K562 (cell line): ENCODE results near the gene STK4. TPM values are rescaled to one million over a fixed set of nuclear protein-coding genes. Genes with fewer than 3 reads are reported as not detected.

Experiments
- BCL6 ChIP-seq: fragments of 250-450 bp; sonication (Bioruptor Pico); IDR thresholded peaks from 2 replicates; pipeline ENCODE4 v1.4.0; 2020
- CEBPG ChIP-seq, 3 experiments: fragments of 200-800 bp in 1 of 3; sonication (Bioruptor generic) in 1 of 3; sonication (generic) in 1 of 3; formaldehyde crosslinking in 1 of 3; IDR thresholded peaks in 2 of 3; conservative IDR thresholded peaks in 1 of 3; 2 replicates each; pipeline versions ENCODE4 v1.6.1 to v1.8.0; 2016 to 2022; ENCODE audit warnings: missing compliant biosample characterization in 2 of 3, missing genetic modification characterization in 2 of 3, mild to moderate bottlenecking in 1 of 3, missing genetic modification reagents in 1 of 3
- CXXC5 ChIP-seq: fragments of 250-450 bp; sonication (Bioruptor Pico); IDR thresholded peaks from 2 replicates; pipeline ENCODE4 v1.8.0; 2022; ENCODE audit warnings: inconsistent platforms, mild to moderate bottlenecking, moderate library complexity
- DACH1 ChIP-seq: fragments of 450-650 bp; IDR thresholded peaks from 2 replicates; pipeline ENCODE4 v1.6.1; 2018; ENCODE audit not compliant: partially characterized antibody
- DPF2 ChIP-seq: fragments of 450-650 bp; IDR thresholded peaks from 2 replicates; pipeline ENCODE4 v1.6.1; 2016
- EHMT2 ChIP-seq: fragments of 450-650 bp; IDR thresholded peaks from 2 replicates; pipeline ENCODE4 v1.6.1; 2018; ENCODE audit warnings: antibody characterized with exemption
- FOSL1 ChIP-seq: fragments of 200-800 bp; sonication (Bioruptor generic); conservative IDR thresholded peaks from 2 replicates; pipeline ENCODE4 v1.6.1; 2016; ENCODE audit warnings: missing genetic modification characterization, missing compliant biosample characterization
- GABPA ChIP-seq: fragments of 200-800 bp; sonication (Bioruptor generic); conservative IDR thresholded peaks from 2 replicates; pipeline ENCODE4 v1.6.1; 2016; ENCODE audit warnings: low read depth, missing genetic modification characterization, missing compliant biosample characterization
- GATA2 ChIP-seq: sonication (generic); formaldehyde crosslinking; IDR thresholded peaks from 2 replicates; pipeline ENCODE4 v1.4.0; 2020; ENCODE audit warnings: mild to moderate bottlenecking, missing genetic modification reagents
- HDAC2 ChIP-seq: fragments of 450-650 bp; IDR thresholded peaks from 2 replicates; pipeline ENCODE4 v1.6.1; 2016; ENCODE audit warnings: mild to moderate bottlenecking
- KAT2B ChIP-seq: IDR thresholded peaks from one replicate; pipeline ENCODE4 v1.6.1; 2012; ENCODE audit warnings: low read depth, mild to moderate bottlenecking, control low read depth, inconsistent platforms, low read length, moderate library complexity
- MECOM ChIP-seq: fragments of 250-450 bp; sonication (Bioruptor Pico); IDR thresholded peaks from 2 replicates; pipeline ENCODE4 v1.8.0; 2022; ENCODE audit warnings: inconsistent platforms
- NBN ChIP-seq: fragments of 450-650 bp; IDR thresholded peaks from 2 replicates; pipeline ENCODE4 v1.6.1; 2016; ENCODE audit warnings: low read depth, mild to moderate bottlenecking
- NCOA1 ChIP-seq: fragments of 450-650 bp; IDR thresholded peaks from 2 replicates; pipeline ENCODE4 v1.6.1; 2016; ENCODE audit warnings: low read depth
- NFIC ChIP-seq: fragments of 450-650 bp; IDR thresholded peaks from 2 replicates; pipeline ENCODE4 v1.6.1; 2017; ENCODE audit warnings: mild to moderate bottlenecking, inconsistent platforms
- NR2C2 ChIP-seq, 2 experiments: fragments of 200-800 bp in 1 of 2; sonication (Bioruptor generic) in 1 of 2; sonication (generic) in 1 of 2; formaldehyde crosslinking in 1 of 2; IDR thresholded peaks; 2 replicates each; pipeline versions ENCODE4 v1.6.1 to v1.8.0; 2016 to 2022; ENCODE audit warnings: mild to moderate bottlenecking in 1 of 2, missing compliant biosample characterization in 1 of 2, missing genetic modification characterization in 1 of 2, missing genetic modification reagents in 1 of 2
- SIX5 ChIP-seq, 2 experiments: IDR thresholded peaks; 2 replicates each; pipeline ENCODE4 v1.6.1; 2011; ENCODE audit warnings: low read length in 2 of 2, borderline replicate concordance in 1 of 2, low read depth in 1 of 2, mild to moderate bottlenecking in 1 of 2, moderate library complexity in 1 of 2; ENCODE audit not compliant: insufficient read depth in 1 of 2
- SMARCE1 ChIP-seq: fragments of 450-650 bp; IDR thresholded peaks from 2 replicates; pipeline ENCODE4 v1.7.1; 2016; ENCODE audit warnings: mild to moderate bottlenecking
- TBL1XR1 ChIP-seq, 2 experiments: IDR thresholded peaks; 2 replicates each; pipeline ENCODE4 v1.6.1; 2012; ENCODE audit warnings: improper control_type of control experiment in 2 of 2, low read length in 2 of 2, mild to moderate bottlenecking in 1 of 2
- TCF7L2 ChIP-seq: fragments of 150-350 bp; IDR thresholded peaks from 2 replicates; pipeline ENCODE4 v1.6.1; 2016; ENCODE audit warnings: low read depth, mild to moderate bottlenecking, low read length, moderate library complexity
- TEAD1 ChIP-seq, 2 experiments: fragments of 450-650 bp in 1 of 2; sonication (generic) in 1 of 2; formaldehyde crosslinking; IDR thresholded peaks; 2 replicates each; pipeline versions ENCODE4 v1.4.0 to v1.8.0; 2020 to 2022; ENCODE audit warnings: mild to moderate bottlenecking in 2 of 2, missing genetic modification reagents in 1 of 2
- ZKSCAN1 ChIP-seq: fragments of 150-350 bp; IDR thresholded peaks from 2 replicates; pipeline ENCODE4 v1.6.1; 2016; ENCODE audit warnings: low read depth, low read length
- ZNF175 ChIP-seq: fragments of 200-800 bp; sonication (Bioruptor generic); IDR thresholded peaks from 2 replicates; pipeline ENCODE4 v1.6.1; 2016; ENCODE audit warnings: low read depth, mild to moderate bottlenecking, missing genetic modification characterization, missing compliant biosample characterization
- ZNF253 ChIP-seq: fragments of 250-450 bp; sonication (Bioruptor Pico); conservative IDR thresholded peaks from 2 replicates; pipeline ENCODE4 v1.6.1; 2021; ENCODE audit warnings: mild to moderate bottlenecking
- polyA plus RNA-seq, 8 experiments: library from polyadenylated mRNA; depleted of rRNA in 4 of 8; stranded (reverse) in 5 of 8; unstranded in 3 of 8; fragments of >200 nt; fragmentation: Nextera tagmentation in 2 of 8; fragmentation: Illumina TruSeq in 1 of 8; extraction: Ambion mirVana in 2 of 8; extraction: Trizol in 1 of 8; gene quantifications; 2 replicates each; pipeline versions ENCODE4 v1.2.1 to v1.2.3, GENCODE V29; 2011 to 2014; ENCODE audit warnings: inconsistent platforms in 1 of 8, missing spikeins in 1 of 8
- total RNA-seq, 7 experiments: library from RNA; depleted of rRNA in 6 of 7; stranded (reverse); fragments of >200 nt in 6 of 7; fragmentation: Illumina TruSeq in 2 of 7; extraction: Trizol in 2 of 7; gene quantifications; 2 replicates each; pipeline versions ENCODE4 v1.2.1 to v1.2.3, GENCODE V29; 2011 to 2021; ENCODE audit warnings: low replicate concordance in 1 of 7
- TF ChIP-seq, protein P1 (sequence below), 2 experiments: fragments of 200-800 bp in 1 of 2; sonication (Bioruptor generic) in 1 of 2; sonication (generic) in 1 of 2; formaldehyde crosslinking in 1 of 2; IDR thresholded peaks in 1 of 2; conservative IDR thresholded peaks in 1 of 2; 2 replicates each; pipeline versions ENCODE4 v1.5.0 to v1.6.1; 2016 to 2020; ENCODE audit warnings: missing compliant biosample characterization in 1 of 2, missing genetic modification characterization in 1 of 2, missing genetic modification reagents in 1 of 2
- TF ChIP-seq, protein P2 (sequence below): fragments of 450-650 bp; IDR thresholded peaks from 2 replicates; pipeline ENCODE4 v1.6.1; 2017; ENCODE audit warnings: antibody characterized with exemption

STK4 gene
- total and polyA plus RNA-seq, 9 of the 15 experiments (the other 6 are each of a cell fraction or from before 2014, with no cell fraction given) = 11.9 to 30.6 (median 22.2) TPM

DNA sequence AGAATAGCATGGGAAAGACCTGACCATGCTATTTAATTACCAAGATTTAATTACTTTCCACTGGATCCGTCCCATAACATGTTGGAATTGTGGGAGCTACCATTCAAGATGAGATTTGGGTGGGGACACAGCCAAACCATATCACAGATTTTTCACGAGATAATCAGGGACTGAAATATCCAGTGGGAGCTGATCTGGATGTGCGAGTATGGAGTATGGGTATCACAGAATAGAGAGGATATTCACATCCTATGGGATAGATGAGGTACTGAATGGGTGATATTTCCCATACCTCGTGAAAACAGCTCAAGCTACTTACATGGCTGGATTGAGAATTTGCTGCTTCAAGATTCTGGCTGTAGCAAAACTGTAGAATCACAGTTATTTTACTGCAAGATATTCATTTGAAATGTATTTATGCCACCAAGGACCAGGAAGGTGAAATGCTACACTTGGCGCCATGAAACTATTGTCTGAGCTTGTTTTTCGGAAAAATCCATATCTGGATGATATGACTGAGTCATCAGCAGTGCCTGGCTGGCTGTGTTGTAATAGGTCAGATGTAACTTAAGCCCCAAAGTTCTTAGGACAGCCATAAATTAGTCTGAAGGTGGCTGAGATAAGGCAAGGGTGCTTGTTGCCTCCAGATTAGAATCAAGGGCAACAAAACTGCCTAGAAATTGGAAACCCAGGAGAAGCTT is 104.8 kb downstream of the STK4 start (continued):
- TF ChIP-seq FOSL1 (peak; percentile 97), BCL6 (no peak), GATA2 (CRISPR knock-in tag) (peak; percentile 56; the same call in 1 of the 2 replicates), ZNF175 (0 out of 2 replicates have a peak, but pooled peaks have one; percentile 23), CEBPG (CRISPR knock-in tag; IDR thresholded peaks at IDR 0.05) (peak; percentile 56), CEBPG (tag; conservative IDR thresholded peaks at IDR 0.05 in 1 of 2, IDR thresholded peaks at IDR 0.05 in 1 of 2) (peak; percentile 72 to 79), NCOA1 (peak; percentile 69), MECOM (no peak), TCF7L2 (no peak), ZKSCAN1 (no peak), TBL1XR1 (IDR thresholded peaks at IDR 0.05; ENCODE audit: low read length in 2 of 2) (peak in 1 of 2 experiments; percentile 83; a peak in 2 of 4 replicates), GABPA (tag) (no peak), EHMT2 (peak; percentile 60; the same call in 1 of the 2 replicates), DACH1 (peak; percentile 31), NBN (peak; percentile 74; the same call in 1 of the 2 replicates), SIX5 (IDR thresholded peaks at IDR 0.05; ENCODE audit: borderline replicate concordance in 1 of 2, insufficient read depth in 1 of 2, low read depth in 1 of 2, low read length in 2 of 2) (0 out of 4 replicates have a peak, but pooled peaks of 1 of the 2 experiments have one; percentile 6), NFIC (0 out of 2 replicates have a peak, but pooled peaks have one; percentile 17), TEAD1 (CRISPR knock-in tag; IDR thresholded peaks at IDR 0.05) (peak in 1 of 2 experiments; percentile 58; a peak in 2 of 4 replicates), NR2C2 (CRISPR knock-in tag; IDR thresholded peaks at IDR 0.05) (no peak), NR2C2 (tag; IDR thresholded peaks at IDR 0.05) (peak; percentile 82), SMARCE1 (peak; percentile 97), HDAC2 (peak; percentile 70; the same call in 1 of the 2 replicates), ZNF253 (CRISPR knock-in tag) (no peak), KAT2B (no peak), CXXC5 (CRISPR knock-in tag) (0 out of 2 replicates have a peak, but pooled peaks have one; percentile 32), DPF2 (peak; percentile 97)
- TF ChIP-seq, protein P1, sequence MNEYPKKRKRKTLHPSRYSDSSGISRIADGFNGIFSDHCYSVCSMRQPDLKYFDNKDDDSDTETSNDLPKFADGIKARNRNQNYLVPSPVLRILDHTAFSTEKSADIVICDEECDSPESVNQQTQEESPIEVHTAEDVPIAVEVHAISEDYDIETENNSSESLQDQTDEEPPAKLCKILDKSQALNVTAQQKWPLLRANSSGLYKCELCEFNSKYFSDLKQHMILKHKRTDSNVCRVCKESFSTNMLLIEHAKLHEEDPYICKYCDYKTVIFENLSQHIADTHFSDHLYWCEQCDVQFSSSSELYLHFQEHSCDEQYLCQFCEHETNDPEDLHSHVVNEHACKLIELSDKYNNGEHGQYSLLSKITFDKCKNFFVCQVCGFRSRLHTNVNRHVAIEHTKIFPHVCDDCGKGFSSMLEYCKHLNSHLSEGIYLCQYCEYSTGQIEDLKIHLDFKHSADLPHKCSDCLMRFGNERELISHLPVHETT (CRISPR knock-in tag; conservative IDR thresholded peaks at IDR 0.05 in 1 of 2, IDR thresholded peaks at IDR 0.05 in 1 of 2) = peak in 1 of 2 experiments; percentile 62; a peak in 2 of 4 replicates
- TF ChIP-seq, protein P2, sequence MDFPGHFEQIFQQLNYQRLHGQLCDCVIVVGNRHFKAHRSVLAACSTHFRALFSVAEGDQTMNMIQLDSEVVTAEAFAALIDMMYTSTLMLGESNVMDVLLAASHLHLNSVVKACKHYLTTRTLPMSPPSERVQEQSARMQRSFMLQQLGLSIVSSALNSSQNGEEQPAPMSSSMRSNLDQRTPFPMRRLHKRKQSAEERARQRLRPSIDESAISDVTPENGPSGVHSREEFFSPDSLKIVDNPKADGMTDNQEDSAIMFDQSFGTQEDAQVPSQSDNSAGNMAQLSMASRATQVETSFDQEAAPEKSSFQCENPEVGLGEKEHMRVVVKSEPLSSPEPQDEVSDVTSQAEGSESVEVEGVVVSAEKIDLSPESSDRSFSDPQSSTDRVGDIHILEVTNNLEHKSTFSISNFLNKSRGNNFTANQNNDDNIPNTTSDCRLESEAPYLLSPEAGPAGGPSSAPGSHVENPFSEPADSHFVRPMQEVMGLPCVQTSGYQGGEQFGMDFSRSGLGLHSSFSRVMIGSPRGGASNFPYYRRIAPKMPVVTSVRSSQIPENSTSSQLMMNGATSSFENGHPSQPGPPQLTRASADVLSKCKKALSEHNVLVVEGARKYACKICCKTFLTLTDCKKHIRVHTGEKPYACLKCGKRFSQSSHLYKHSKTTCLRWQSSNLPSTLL = no peak
